ENCODE data around the gene TMEM253. TPM values are rescaled to one million over a fixed set of nuclear protein-coding genes. Genes with fewer than 3 reads are reported as not detected.
A peak's percentile ranks its signal among the peaks of the same experiment; 100 is the strongest.

Gene TMEM253
- total RNA-seq, 1 donor from 2014 or later, result 1.6 TPM

GRCh38 chr14:21098076-21098891, 2.6 kb upstream of the TMEM253 start, which contains the start of gene ZNF219:
TSS of gene ZNF219 (minus strand) at chr14:21098655. CDS start at chr14:21093591, 5,064 bp downstream.
- Mint-ChIP-seq H3K36me3 (ENCODE audit: low read depth) (peaks cover 7% of the 10 kb centered on the region), H3K4me3 (peak within 1 kb of the TSS; percentile 97), H3K9me3 (no peaks in the 10 kb centered on the region), H3K27me3 (ENCODE audit: low read depth) (peaks cover 16% of the 10 kb centered on the region), H3K27ac (ENCODE audit: unreplicated experiment) (peak within 1 kb of the TSS; percentile 99), H3K4me1 (peaks cover 69% of the 10 kb centered on the region)
- no peak for TF ChIP-seq CTCF (conservative IDR thresholded peaks at IDR 0.05)
- DNase-seq (ENCODE audit: low read depth, low spot score), result peak; percentile 56

GRCh38 chr14:21098892-21099595, 1.8 kb upstream of the TMEM253 start:
- TF ChIP-seq CTCF (conservative IDR thresholded peaks at IDR 0.05), result no peak
- peaks cover 65% of the 10 kb centered on the region for H3K4me1 Mint-ChIP-seq
- H3K27ac Mint-ChIP-seq (ENCODE audit: unreplicated experiment), result peak overlapping the region; percentile 13
- DNase-seq (ENCODE audit: low read depth, low spot score), result no peak
- peaks cover 11% of the 10 kb centered on the region for H3K27me3 Mint-ChIP-seq (ENCODE audit: low read depth)
- H3K4me3 Mint-ChIP-seq, result peak overlapping the region; percentile 87
- H3K36me3 Mint-ChIP-seq (ENCODE audit: low read depth), result peaks cover under 1% of the 10 kb centered on the region
- H3K9me3 Mint-ChIP-seq, result no peaks in the 10 kb centered on the region

GRCh38 chr14:21099596-21099985, 1.3 kb upstream of the TMEM253 start:
- H3K36me3 Mint-ChIP-seq (ENCODE audit: low read depth), result no peaks in the 10 kb centered on the region
- H3K4me1 Mint-ChIP-seq, result peaks cover 64% of the 10 kb centered on the region

GRCh38 chr14:21101802-21102413, 1.0 kb downstream of the TMEM253 start:
- Mint-ChIP-seq H3K4me3 (peak overlapping the region; percentile 74), H3K4me1 (peaks cover 60% of the 10 kb centered on the region), H3K27me3 (ENCODE audit: low read depth) (peaks cover 7% of the 10 kb centered on the region), H3K36me3 (ENCODE audit: low read depth) (no peaks in the 10 kb centered on the region), H3K9me3 (no peaks in the 10 kb centered on the region), H3K27ac (ENCODE audit: unreplicated experiment) (no peak overlapping the region)
- no peak for TF ChIP-seq CTCF (conservative IDR thresholded peaks at IDR 0.05)
- DNase-seq (ENCODE audit: low read depth, low spot score), result no peak

More at GRCh38 chr14:21099596-21099985, 1.3 kb upstream of the TMEM253 start:
- no peak for DNase-seq (ENCODE audit: low read depth, low spot score)
- H3K4me3 Mint-ChIP-seq, result peak overlapping the region; percentile 87
- H3K9me3 Mint-ChIP-seq, result no peaks in the 10 kb centered on the region
- H3K27me3 Mint-ChIP-seq (ENCODE audit: low read depth), result peaks cover 7% of the 10 kb centered on the region
- no peak for TF ChIP-seq CTCF (conservative IDR thresholded peaks at IDR 0.05)
- H3K27ac Mint-ChIP-seq (ENCODE audit: unreplicated experiment), result peak overlapping the region; percentile 13
